Epithelial cell of proximal tubule (primary cell): ENCODE results near the gene DEGS1. TPM values are rescaled to one million over a fixed set of nuclear protein-coding genes. Genes with fewer than 3 reads are reported as not detected.

Source experiments
- DNase-seq: peaks from one replicate; pipeline ENCODE4 v3.0.0-alpha.2; 2011; ENCODE audit warnings: low read depth
- H3K4me3 ChIP-seq: 2 replicates; pipeline ENCODE4 v1.5.1; 2011; ENCODE audit warnings: low read depth, mild to moderate bottlenecking, low read length
- total RNA-seq: library from RNA; depleted of rRNA; stranded (reverse); fragments of >200 nt; gene quantifications from 2 replicates; pipeline ENCODE4 v1.2.3, GENCODE V29; 2015
- TF ChIP-seq, protein P1 (sequence below): conservative IDR thresholded peaks from 2 replicates; pipeline ENCODE4 v1.5.1; 2012; ENCODE audit warnings: low read depth, mild to moderate bottlenecking, low read length

The DEGS1 gene
- total RNA-seq, 1 donor from 2014 or later = 90.5 TPM

DNA sequence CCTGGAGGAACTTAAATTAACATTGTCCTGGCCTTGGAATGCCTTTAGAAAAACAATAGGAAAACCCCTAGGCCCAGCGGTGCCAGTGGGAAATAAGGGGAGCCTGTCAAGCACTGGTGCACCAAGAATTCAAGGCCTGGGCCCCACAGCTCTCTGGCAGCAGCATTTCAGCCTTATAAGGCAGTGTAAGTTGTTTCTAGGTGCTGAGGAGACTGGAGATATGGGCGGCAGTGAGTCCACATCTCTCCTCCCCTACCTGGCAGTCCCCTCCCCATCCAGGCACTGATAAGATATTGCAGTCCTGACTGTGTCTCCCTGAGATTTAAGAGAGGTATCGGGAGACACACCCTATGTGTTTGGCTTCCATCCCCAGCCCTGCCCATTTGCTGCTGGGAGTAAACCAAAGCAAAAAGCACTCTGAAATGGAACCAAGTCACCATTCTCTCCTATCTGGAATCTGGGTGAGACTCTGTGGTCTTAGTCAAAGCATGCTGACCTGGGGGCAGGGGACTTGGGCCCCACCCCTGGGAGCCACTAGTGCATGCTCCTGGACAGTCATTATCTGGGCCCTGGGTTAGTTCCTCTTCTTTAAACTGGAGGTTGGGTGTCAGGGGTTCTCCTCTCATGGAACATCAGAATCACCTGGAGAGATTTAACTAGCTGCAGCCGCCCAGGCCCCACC is 30.5 kb downstream of the DEGS1 start:
- H3K4me3 ChIP-seq = no peak overlapping the region
- no peak for DNase-seq
- TF ChIP-seq, protein P1, sequence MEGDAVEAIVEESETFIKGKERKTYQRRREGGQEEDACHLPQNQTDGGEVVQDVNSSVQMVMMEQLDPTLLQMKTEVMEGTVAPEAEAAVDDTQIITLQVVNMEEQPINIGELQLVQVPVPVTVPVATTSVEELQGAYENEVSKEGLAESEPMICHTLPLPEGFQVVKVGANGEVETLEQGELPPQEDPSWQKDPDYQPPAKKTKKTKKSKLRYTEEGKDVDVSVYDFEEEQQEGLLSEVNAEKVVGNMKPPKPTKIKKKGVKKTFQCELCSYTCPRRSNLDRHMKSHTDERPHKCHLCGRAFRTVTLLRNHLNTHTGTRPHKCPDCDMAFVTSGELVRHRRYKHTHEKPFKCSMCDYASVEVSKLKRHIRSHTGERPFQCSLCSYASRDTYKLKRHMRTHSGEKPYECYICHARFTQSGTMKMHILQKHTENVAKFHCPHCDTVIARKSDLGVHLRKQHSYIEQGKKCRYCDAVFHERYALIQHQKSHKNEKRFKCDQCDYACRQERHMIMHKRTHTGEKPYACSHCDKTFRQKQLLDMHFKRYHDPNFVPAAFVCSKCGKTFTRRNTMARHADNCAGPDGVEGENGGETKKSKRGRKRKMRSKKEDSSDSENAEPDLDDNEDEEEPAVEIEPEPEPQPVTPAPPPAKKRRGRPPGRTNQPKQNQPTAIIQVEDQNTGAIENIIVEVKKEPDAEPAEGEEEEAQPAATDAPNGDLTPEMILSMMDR = no peak

- H3K4me3 ChIP-seq = no peak overlapping the region
- TF ChIP-seq, protein P1 = no peak
- DNase-seq = no peak
Observed at GRCh38 chr1:224216382-224216781, 33.3 kb downstream of the DEGS1 start.

GRCh38 chr1:224217655-224218623 is 34.9 kb downstream of the DEGS1 start:
- TF ChIP-seq, protein P1 = no peak
- H3K4me3 ChIP-seq = no peak overlapping the region
- no peak for DNase-seq

DNA sequence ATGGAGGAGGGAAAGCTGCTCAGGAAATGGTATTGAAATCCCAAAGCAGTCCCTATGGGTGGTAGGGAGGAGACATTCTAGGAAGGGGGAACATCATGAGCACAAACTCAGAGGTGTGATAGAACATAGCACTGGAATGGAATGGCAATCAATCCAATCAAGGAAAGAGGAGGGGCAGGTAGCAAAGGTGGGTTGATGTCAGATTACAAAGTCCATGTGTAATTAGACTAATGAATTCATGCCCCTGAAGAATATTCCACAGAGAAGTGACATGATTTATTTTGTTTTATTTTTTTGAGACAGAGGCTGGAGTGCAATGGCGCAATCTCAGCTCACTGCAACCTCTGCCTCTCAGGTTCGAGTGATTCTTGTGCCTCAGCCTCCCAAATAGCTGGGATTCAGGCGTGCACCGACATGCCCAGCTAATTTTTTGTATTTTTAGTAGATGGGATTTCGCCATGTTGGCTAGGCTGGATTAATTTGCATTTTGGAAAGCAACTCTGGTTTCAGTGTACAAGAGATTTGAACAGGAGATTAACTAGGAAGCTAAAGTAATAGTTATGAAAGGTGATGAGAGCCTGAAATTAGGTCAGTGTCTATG is 36.1 kb downstream of the DEGS1 start:
- no peak for DNase-seq
- TF ChIP-seq, protein P1 = no peak
- H3K4me3 ChIP-seq = no peak overlapping the region

GRCh38 chr1:224219612-224220059 is 36.6 kb downstream of the DEGS1 start:
- TF ChIP-seq, protein P1 = no peak
- DNase-seq = peak; percentile 90
- no peak overlapping the region for H3K4me3 ChIP-seq

GRCh38 chr1:224223819-224224714 is 41.0 kb downstream of the DEGS1 start:
- H3K4me3 ChIP-seq = no peak overlapping the region
- DNase-seq = peak; percentile 87
- TF ChIP-seq, protein P1 = no peak
